Large intestine (tissue), 3 donors: ENCODE results near the gene PEX14. TPM values are rescaled to one million over a fixed set of nuclear protein-coding genes. Genes with fewer than 3 reads are reported as not detected.
A peak's percentile ranks its signal among the peaks of the same experiment; 100 is the strongest.

Experiments used
- DNase-seq, 2 donors: peaks; one replicate each; pipeline versions ENCODE4 v3.0.0 to v3.0.0-alpha.2; 2013
- H3K27ac ChIP-seq: one replicate; pipeline ENCODE4 v1.5.1; 2013; ENCODE audit warnings: low read length
- H3K27me3 ChIP-seq: 2 replicates; pipeline ENCODE4 v1.6.1; 2013; ENCODE audit warnings: low read length; ENCODE audit not compliant: control insufficient read depth, insufficient read depth
- H3K36me3 ChIP-seq: 2 replicates; pipeline ENCODE4 v1.6.1; 2013; ENCODE audit warnings: low read length; ENCODE audit not compliant: control insufficient read depth, insufficient read depth
- H3K4me1 ChIP-seq: one replicate; pipeline ENCODE4 v1.6.1; 2013; ENCODE audit warnings: low read length; ENCODE audit not compliant: control insufficient read depth, insufficient read depth
- H3K4me3 ChIP-seq: one replicate; pipeline ENCODE4 v1.5.1; 2013; ENCODE audit warnings: low read length
- H3K9me3 ChIP-seq: one replicate; pipeline ENCODE4 v1.6.1; 2013; ENCODE audit warnings: mild to moderate bottlenecking, low read depth, low read length, moderate library complexity; ENCODE audit not compliant: control insufficient read depth
- WGBS: methylation state at CpG from one replicate; pipeline ENCODE4 v1.1.5; 2013; ENCODE audit warnings: low lambda C conversion rate; ENCODE audit not compliant: insufficient coverage; 5-methylcytosine and 5-hydroxymethylcytosine counted together
- polyA plus RNA-seq: library from polyadenylated mRNA; unstranded; fragments of 120-200 nt; gene quantifications from one replicate; pipeline ENCODE4 v1.2.1, GENCODE V29; 2013

Gene PEX14
- polyA plus RNA-seq, 1 donor, result 25.8 TPM

GRCh38 chr1:10556430-10557005 lies 81.8 kb downstream of the PEX14 start:
- DNase-seq, result no peak
- Histone ChIP-seq H3K4me3 (no peak overlapping the region), H3K27ac (no peak overlapping the region), H3K36me3 (no peaks in the 10 kb centered on the region), H3K9me3 (no peaks in the 10 kb centered on the region), H3K4me1 (no peaks in the 10 kb centered on the region), H3K27me3 (no peaks in the 10 kb centered on the region)
- WGBS, result no CpG with 5 or more reads among the region's 9 CpGs

GRCh38 chr1:10557714-10558113 lies 83.0 kb downstream of the PEX14 start:
- Histone ChIP-seq H3K4me1 (no peaks in the 10 kb centered on the region), H3K27ac (no peak overlapping the region), H3K36me3 (no peaks in the 10 kb centered on the region), H3K9me3 (no peaks in the 10 kb centered on the region), H3K4me3 (no peak overlapping the region), H3K27me3 (no peaks in the 10 kb centered on the region)
- no peak for DNase-seq
- WGBS, result 100% methylated on average over 1 of the region's 3 CpGs

- peaks cover 9% of the 10 kb centered on the region for H3K9me3 ChIP-seq
- no peaks in the 10 kb centered on the region for H3K36me3 ChIP-seq
- DNase-seq, result no peak
- H3K27me3 ChIP-seq, result no peaks in the 10 kb centered on the region
- no peaks in the 10 kb centered on the region for H3K4me1 ChIP-seq
- no CpG with 5 or more reads among the region's 8 CpGs for WGBS
- no peak overlapping the region for H3K4me3 ChIP-seq
- no peak overlapping the region for H3K27ac ChIP-seq
Observed at GRCh38 chr1:10559386-10559785, 84.6 kb downstream of the PEX14 start.

GRCh38 chr1:10561497-10561896 lies 86.7 kb downstream of the PEX14 start:
- H3K27me3 ChIP-seq, result no peaks in the 10 kb centered on the region
- no peaks in the 10 kb centered on the region for H3K4me1 ChIP-seq
- H3K36me3 ChIP-seq, result no peaks in the 10 kb centered on the region
- H3K4me3 ChIP-seq, result no peak overlapping the region
- DNase-seq, result no peak
- H3K9me3 ChIP-seq, result peaks cover 10% of the 10 kb centered on the region
- H3K27ac ChIP-seq, result no peak overlapping the region

GRCh38 chr1:10561955-10562354 lies 87.2 kb downstream of the PEX14 start:
- Histone ChIP-seq H3K36me3 (no peaks in the 10 kb centered on the region), H3K4me3 (no peak overlapping the region), H3K9me3 (peaks cover 10% of the 10 kb centered on the region), H3K4me1 (no peaks in the 10 kb centered on the region), H3K27me3 (no peaks in the 10 kb centered on the region), H3K27ac (no peak overlapping the region)
- DNase-seq, result no peak
- WGBS, result 93% methylated on average over 2 of the region's 3 CpGs

GRCh38 chr1:10564063-10564462 lies 89.3 kb downstream of the PEX14 start:
- Histone ChIP-seq H3K27me3 (no peaks in the 10 kb centered on the region), H3K36me3 (no peaks in the 10 kb centered on the region), H3K27ac (no peak overlapping the region), H3K4me3 (no peak overlapping the region), H3K4me1 (no peaks in the 10 kb centered on the region), H3K9me3 (peaks cover 11% of the 10 kb centered on the region)
- DNase-seq, result no peak
- 100% methylated on average over 2 of the region's 2 CpGs for WGBS

- Histone ChIP-seq H3K36me3 (no peaks in the 10 kb centered on the region), H3K9me3 (peaks cover 7% of the 10 kb centered on the region), H3K27ac (no peak overlapping the region), H3K27me3 (no peaks in the 10 kb centered on the region), H3K4me1 (no peaks in the 10 kb centered on the region), H3K4me3 (no peak overlapping the region)
- no peak for DNase-seq
- WGBS, result no CpG with 5 or more reads among the region's 1 CpG
Observed at GRCh38 chr1:10569531-10569930, 94.8 kb downstream of the PEX14 start.

- WGBS, result 62% methylated on average over 1 of the region's 1 CpG
- Histone ChIP-seq H3K4me1 (no peaks in the 10 kb centered on the region), H3K36me3 (peaks cover 3% of the 10 kb centered on the region), H3K27me3 (no peaks in the 10 kb centered on the region), H3K9me3 (no peaks in the 10 kb centered on the region), H3K27ac (no peak overlapping the region), H3K4me3 (no peak overlapping the region)
- no peak for DNase-seq
Observed at GRCh38 chr1:10575616-10576015, 100.9 kb downstream of the PEX14 start.

- Histone ChIP-seq H3K36me3 (peaks cover 3% of the 10 kb centered on the region), H3K4me3 (no peak overlapping the region), H3K4me1 (no peaks in the 10 kb centered on the region), H3K27ac (no peak overlapping the region), H3K27me3 (no peaks in the 10 kb centered on the region), H3K9me3 (no peaks in the 10 kb centered on the region)
- no peak for DNase-seq
- 80% methylated on average over 1 of the region's 4 CpGs for WGBS
Observed at GRCh38 chr1:10578070-10578469, 103.3 kb downstream of the PEX14 start.

- no peaks in the 10 kb centered on the region for H3K4me1 ChIP-seq
- H3K27ac ChIP-seq, result no peak overlapping the region
- H3K4me3 ChIP-seq, result no peak overlapping the region
- no peaks in the 10 kb centered on the region for H3K36me3 ChIP-seq
- no peak for DNase-seq
- H3K9me3 ChIP-seq, result no peaks in the 10 kb centered on the region
- no CpG with 5 or more reads among the region's 3 CpGs for WGBS
- H3K27me3 ChIP-seq, result no peaks in the 10 kb centered on the region
Observed at GRCh38 chr1:10583641-10584040, 108.9 kb downstream of the PEX14 start.

- no peaks in the 10 kb centered on the region for H3K4me1 ChIP-seq
- peak overlapping the region; percentile 33 for H3K27ac ChIP-seq
- no peaks in the 10 kb centered on the region for H3K36me3 ChIP-seq
- WGBS, result no CpG with 5 or more reads among the region's 1 CpG
- no peak for DNase-seq
- no peak overlapping the region for H3K4me3 ChIP-seq
- H3K9me3 ChIP-seq, result no peaks in the 10 kb centered on the region
- no peaks in the 10 kb centered on the region for H3K27me3 ChIP-seq
Observed at GRCh38 chr1:10585242-10585641, 110.5 kb downstream of the PEX14 start.
